OCI-M2 (cell line): ENCODE data around the gene MPC1.
"Not testable (repeated sequence)": the region's sequence is repeated elsewhere in the genome, so short reads cannot be mapped to it uniquely, and the experiment has no call there.

ENCODE experiments used
- DNase-seq: peaks from one replicate; lab custom pipeline; 2025; ENCODE audit not compliant: unreplicated experiment; lab: John Stamatoyannopoulos, UW

MPC1 gene

DNA sequence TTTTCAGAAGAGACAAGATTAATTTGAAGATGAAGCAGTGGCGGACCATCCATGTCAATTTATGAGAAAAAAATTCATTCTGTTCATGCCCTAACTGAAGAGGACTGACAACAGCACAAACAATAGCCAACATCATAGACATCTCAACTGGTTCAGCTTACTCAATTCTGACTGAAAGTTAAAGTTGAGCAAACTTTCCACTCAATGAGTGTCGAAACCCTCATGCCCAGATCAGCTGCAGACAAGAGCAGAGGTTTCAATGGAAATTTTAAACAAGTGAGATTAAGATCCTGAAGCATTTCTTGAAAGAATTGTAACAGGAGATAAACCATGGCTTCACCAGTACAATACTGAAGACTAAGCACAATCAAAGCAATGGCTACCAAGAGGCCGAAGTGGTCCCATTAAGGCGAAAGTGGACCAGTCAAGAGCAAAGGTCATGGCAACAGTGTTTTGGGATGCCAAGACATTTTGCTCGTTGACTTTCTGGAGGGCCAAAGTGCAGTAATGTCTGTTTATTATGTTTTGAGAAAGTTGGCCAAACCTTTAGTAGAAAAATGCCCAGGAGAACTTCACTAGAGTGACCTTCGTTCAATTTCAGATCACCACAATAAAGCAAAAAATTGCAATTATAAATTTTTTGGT, 34.3 kb downstream of the MPC1 start:
- DNase-seq: no peak

DNA sequence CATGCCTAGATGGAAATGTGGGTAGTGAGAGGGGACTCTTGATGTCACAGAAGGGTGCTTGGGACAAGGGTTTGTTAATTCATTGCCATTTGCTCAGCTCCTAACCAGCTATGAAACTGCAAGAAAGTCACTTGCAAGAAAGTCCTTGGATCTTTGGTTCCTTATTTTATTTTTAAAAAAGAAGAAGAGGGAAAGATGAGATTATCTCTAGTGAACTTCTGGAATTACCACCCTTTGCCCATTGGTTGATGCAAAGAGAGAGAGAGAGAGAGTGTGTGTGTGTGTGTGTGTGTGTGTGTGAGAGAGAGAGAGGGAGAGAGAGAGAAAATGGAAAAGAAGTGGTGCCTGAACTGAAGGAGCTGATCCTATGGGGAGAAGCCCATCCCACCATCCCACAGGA, 35.8 kb downstream of the MPC1 start:
- no peak for DNase-seq

DNA sequence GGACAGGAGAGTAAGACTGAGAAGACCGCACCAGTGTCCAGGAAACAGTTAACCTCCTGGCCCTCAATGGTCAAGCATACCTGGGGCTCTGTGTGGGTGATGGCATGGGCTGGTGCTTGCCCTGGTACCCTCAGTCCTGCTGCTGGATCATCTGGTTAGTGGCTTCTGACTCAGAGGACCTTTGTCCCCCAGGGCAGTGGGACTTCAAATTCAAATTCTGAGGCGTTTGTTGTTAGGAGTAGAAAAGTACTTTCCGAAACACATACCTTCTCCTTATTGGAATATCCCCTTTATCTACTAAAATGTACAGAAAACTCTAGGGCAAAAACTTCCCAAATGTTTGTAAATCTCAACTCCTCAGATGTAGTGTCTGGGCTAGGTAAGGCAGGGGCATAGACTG, 36.3 kb downstream of the MPC1 start:
- no peak for DNase-seq

DNA sequence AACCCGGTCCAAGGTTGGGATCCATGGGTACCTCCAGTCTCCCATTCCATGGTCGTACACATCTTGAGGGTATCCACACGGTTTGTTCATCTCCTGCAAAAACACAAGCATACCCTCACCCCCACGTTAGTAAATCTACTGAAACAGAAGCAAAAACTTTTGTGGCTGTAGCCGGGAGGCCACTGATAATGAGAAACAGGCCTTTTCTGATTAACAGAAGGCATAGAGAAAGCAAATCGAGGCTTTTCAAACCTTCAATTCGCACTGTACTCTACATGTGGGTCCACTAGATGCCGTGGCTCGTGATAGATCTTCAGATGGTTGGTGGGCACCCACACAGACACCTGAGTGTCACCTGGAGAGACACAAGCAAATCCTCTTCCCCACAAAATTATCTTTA, 37.1 kb downstream of the MPC1 start:
- not testable (repeated sequence) for DNase-seq

DNA sequence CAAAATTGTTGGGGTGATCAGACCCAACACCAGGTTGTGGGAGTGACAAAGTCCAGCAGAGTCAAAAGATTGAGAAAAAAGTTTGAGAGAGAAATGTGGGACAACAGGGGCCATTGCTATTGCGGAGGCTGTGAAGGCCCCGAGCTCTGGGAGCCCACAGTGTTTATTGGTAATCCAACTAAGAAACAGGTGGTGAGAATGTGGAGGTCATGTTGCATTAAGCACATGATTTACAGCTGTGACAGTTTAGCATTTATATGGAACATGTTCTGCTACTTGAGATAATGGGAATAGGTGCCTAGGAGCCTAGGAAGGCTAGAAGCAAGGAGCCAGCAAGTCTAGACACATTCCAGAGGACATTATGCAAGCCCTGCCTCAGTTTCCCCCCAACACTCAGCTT, 37.8 kb downstream of the MPC1 start:
- DNase-seq: not testable (repeated sequence)

DNA sequence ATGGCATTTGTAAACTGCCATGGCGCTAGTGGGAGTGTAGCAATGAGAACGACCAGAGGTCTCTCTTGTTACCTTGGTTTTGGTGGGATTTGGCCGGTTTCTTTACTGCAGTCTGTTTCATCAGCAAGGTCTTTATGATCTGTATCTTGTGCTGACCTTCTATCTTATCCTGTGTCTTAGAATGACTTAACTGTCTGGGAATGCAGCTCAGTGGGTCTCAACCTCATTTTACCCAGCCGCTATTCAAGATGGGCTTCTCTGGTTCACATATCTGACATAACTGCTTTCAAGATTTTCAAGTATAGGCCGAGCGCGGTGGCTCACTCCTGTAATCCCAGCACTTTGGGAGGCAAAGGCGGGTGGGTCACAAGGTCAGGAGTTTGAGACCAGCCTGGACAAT, 38.5 kb downstream of the MPC1 start:
- DNase-seq: no peak

DNA sequence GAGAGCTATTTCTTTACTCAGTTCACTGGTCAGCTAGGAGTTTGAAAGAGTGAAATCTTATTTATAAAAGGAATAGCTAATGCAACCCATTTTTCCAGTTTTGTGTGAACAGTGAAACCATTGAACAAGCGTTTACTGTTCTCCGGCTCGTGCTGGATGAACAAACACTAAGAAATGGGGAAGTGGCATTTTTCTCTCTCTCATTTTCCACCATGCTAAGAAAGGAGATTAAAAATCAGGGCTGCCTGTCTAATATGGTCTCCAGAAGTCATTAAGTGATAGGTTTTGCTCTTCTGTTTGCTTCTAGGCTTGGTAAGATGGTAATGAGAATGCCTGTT, 39.6 kb downstream of the MPC1 start:
- peak; percentile 27 for DNase-seq

DNA sequence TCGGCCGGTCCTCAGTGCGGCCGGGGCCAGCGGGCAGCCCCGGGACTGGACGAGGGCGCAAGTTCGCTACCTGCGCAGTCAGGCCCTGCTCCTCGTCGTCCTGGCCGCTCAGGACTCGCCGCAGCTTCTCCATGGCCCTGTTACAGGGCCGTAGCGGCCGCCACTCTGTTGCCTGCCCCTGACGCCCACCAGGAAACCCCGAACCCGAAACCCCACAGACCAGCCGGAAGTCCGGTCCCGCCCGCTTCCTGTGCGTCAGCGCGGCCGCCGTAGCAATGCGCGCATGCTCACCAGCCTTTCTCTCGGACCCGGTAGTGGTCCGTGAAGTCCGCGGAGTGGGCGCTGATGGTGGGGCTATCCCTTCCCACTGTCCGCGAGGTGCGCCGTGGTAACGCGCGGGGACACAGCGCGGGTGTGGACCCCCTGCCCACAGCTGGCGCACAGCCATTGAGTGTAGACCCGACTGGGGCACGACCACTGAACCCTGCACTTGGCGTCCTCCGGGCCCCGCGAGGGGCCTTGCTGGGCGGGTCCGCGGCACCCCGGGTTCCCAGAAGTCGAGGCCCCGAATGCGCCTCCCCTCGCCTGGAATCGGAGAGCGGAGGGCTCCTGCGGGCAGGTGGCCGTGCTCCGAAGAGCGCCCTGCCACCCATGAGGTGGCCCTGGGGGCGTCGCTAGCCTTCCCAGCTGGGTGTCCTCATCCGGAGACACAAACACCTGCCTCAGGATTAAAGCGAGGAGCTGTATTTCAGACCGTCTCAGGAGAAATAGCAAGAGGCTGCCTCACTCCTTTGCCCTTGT, 40.2 kb downstream of the MPC1 start, which contains the start of gene SFT2D1:
SFT2D1 (minus strand) TSS at position 197 of the 801 bp plus-strand sequence; CDS start at position 133, 64 bp downstream.
- DNase-seq: peak; percentile 55

DNA sequence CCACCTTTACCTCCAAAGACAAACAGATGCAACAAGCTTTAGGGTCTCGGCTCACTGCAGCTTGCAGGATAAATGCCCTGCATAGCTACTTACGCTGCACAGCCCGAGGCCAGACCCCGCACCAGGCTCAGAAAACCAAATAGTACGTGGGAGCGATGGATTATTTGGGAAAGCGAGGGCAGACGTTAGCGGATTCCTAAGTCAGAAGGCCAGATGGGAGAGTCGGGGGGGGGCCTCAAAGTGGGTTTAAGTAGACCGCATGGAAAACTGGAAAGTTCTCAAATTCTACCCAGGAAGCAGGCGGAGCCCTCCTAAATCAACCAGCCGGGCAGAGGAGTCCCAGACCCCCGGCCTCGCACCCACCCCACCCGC, 40.8 kb downstream of the MPC1 start:
- DNase-seq: no peak

DNA sequence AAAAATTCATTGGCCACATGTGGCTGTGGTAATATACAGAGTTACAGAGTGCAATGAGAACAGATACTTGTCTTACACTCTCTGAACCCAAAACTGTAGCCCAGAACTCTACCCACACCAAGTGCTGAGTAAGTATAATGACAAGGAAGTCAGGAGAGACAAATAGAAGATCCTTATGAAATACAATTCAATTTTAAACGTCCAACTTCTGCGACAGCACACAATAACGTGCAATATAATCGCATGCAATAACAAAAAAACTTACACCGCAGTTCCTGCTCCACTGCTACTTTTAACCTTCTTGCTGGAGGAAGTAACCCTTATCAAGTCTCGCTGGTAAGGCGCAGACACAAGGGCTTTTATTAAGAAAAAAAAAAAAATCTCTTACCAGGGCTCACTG, 41.3 kb downstream of the MPC1 start:
- DNase-seq: no peak

DNA sequence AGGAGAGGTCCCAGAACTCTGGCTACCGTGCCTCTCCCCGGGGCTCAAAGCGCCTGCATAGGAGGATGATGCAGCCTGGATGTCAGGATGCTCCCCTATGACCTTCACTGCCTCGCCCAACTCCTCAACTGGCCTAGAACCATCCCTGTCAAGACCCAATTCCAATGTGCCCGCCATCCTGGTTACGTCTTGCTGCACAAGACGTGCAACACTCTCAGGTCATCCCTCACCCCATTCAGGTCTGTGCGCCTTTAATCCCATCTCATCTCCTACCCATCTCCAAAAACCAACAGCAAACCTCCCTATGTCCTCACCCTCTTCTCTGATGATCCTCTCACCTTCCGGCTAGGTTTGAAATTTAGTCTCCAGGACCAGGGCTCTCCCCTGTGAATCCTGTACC, 43.9 kb downstream of the MPC1 start:
- no peak for DNase-seq

DNA sequence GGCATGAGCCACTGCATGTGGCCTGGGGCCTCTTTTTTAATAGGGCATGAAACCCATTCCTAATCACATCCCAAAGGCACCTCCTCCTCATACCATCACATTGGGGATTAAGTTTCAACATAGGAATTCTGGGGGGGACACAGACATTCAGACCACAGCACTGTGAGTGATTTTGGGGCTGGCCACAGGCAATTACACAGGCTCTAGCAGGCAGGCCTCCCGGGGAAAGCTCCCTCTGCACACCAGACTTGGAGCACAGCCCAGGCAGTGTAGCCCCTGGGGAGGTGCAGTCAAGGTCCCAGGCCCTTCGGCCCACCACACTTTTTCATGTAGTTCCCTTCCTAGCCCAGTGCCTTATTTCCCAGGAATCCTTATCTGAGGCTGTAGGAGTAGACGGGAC, 45.9 kb downstream of the MPC1 start:
- DNase-seq: no peak

DNA sequence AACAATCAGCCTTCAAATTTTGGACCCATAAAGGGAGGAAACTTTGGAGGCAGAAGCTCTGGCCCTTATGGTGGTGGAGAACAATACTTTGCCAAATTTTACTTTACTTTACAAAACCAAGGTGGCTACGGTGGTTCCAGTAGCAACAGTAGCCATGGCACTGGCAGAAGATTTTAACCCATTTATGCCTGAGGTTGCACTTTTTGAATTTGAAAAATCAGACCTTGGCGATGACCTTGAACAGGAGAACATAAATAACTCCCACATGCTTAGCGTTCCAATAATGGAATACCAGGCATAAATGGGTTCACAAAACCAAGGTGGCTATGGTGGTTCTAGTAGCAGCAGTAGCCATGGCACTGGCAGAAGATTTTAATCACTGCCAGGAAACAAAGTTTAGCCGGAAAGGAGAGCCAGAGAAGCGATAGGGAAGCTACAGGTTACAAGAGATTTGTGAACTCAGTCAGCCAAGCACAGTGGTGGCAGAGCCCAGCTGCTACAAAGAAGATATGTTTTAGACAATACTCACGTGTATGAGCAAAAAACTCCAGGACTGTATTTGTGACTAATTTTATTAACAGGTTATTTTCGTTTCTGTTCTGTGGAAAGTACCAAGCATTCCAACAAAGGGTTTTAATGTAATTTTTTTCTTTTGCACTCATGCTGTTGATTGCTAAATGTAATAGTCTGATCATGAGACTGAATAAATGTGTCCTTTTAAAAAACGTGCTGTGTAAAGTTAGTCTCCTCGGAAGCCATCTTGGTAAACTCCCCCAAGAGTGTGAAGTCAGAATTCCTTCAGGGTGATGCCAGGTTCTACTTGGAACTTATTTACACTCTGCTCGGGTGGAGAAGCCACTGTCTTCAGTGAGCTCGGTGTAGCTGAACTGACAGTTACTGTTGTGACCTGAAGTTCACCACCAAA, 47.1 kb downstream of the MPC1 start:
- DNase-seq: no peak

DNA sequence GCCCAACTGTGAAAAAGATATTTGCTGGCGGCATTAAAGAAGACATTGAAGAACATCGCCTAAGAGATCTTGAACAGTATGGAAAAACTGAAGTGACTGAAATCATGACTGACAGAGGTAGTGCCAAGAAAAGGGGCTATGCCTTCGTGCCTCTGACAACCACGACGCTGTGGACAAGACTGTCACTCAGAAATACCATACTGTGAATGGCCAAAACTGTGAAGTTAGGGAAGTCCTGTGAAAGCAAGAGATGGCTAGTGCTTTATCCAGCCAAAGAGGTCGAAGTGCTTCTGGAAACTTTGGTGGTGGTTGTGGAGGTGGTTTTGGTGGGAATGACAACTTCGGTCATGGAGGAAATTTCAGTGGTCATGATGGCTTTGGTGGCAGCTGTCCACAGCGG, 47.9 kb downstream of the MPC1 start:
- DNase-seq: no peak

DNA sequence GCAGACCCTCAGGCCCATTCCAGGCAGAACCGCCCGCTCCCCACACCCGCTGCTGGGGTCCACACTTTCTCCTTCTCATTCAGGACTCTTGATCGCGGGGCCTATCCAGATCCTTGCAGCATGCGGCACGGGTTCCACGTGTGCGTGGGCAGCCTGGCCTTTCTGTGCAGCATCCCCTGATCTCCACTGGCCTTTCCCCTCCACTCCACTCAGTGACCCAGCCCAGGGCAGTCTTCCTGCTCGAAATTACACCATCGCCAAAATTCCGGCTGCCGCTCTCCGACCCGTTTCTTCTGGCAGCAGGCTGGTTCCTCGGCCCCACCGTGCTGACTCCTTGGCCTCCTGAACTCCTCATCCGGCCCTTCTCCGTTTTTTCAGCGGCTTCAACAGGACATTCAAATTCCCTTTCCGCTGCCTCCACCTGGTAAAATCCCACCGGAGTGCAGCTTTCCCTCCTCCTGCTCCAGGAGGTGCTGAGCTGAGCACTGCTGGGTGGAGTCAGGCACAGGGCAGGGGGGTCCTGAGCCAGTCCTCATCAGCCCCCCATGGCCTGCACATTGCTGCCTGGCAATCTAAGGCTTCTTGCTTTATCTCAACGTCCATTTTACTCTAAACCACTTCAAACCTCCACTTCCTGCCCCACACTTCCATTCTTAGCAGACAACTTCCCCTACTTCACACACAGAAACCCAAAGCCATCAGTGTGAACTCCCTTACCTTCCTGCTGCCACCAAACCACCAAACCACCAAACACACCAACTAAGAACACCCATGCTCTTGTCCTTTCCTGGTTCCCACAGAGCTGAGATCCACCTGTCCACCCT, 49.4 kb downstream of the MPC1 start:
- DNase-seq: no peak

DNA sequence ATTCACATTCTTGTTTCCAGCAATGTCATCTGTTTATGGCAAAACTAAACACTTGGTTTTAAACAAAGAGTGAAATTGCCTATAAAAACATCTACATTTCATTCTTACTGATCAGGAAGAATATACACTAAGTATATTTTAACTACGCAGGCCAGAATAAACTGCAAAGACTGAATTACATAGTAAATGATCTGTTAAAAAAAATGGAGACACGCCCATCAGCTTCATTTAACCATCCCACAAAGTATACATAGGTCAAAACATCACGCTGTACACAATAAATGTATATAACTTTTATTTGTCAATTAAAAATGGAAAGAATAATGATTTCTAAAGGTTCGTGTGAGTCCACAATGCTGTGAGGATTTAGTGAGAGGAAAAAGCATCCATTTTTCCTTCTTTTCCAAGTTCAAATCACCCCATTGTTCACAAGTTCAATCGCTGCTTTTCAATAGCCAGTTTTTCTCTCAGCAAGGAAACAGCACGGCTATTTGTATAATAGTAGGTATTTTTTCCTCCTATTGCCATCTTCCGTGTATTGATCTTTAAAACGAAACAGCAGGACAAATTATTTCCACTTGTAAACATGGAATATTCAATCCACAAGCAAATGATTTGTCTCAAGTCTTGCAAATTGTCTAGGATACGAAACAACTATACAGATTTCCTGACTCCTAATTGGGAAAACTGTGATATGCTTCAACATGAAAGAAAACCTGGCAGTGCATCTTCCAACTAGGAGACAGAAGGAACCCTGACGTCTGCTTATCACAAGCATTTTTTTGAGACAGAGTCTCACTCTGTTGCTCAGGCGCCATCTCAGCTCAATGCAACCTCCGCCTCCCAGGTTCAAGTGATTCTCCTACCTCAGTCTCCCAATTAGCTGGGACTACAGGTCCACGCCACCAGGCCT, 51.0 kb downstream of the MPC1 start:
- DNase-seq: no peak

DNA sequence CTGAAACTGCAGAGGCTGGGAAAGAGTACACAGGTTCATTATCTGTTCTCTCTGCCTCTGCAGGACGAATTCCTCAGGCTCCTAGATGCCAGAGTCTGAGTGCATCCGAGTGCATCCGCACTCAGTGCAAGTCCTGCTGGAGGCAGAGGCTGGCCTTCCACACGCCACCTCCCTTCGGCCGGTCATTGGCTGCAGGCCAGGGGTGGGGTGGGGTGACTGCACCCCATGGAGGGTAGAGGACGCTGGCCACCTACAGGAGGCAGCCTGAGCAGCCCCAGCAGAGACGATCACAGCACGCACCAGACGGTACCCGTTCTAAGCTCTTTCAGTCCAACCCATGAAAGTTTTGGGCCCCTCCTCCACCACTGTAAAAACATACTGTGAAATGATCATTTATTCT, 52.1 kb downstream of the MPC1 start:
- no peak for DNase-seq

DNA sequence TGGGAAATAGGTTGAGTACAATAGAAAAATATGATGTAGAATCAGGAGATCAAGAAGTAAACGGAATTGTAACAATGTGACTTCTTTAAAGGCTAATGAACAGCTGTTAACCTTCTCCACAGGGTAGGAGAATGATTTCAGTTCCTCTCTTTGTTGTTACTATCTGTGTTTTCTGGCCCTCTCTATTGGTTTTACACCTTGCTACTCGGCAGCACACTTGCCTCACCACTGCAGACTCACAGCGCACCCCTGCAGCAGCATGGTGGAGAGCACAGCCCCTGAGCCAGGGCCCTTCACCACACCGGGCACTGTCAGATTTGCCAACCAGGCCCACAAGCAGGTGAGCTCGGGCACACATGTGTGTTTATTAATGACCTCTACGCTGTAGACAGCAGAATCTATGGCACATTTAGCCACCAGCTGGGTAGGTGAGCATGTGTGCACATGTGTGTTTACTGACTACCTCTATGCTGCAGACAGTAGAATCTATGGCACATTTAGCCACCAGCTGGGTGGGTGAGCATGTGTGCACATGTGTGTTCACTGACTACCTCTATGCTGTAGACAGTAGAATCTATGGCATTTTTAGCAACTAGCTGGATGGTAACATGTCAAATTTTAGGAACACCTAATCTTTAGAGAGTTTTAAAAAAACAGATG, 57.2 kb downstream of the MPC1 start:
- no peak for DNase-seq

DNA sequence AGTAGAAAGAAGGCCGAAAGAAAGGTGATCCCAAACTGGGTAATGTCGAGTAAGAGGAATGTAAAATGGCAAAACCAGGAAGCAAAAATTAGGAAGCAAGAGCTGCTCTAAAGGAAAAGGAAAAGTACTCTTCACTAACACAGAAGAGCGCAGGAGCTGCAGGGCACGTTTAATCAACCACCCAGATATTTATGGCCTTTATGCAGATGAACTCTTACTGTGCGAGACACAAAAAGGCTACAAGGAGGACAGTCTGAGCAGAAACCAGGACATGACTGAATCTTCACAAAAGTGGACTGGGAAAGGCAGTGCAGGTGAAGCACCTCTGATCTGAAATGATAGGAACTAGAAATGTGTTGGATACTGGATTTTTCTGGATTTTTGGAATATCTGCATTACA, 59.3 kb downstream of the MPC1 start:
- no peak for DNase-seq
